Measurements from ENCODE around the gene PABPC1L2A. TPM values are rescaled to one million over a fixed set of nuclear protein-coding genes. Genes with fewer than 3 reads are reported as not detected.

PABPC1L2A gene
- total RNA-seq, 2 donors from 2014 or later: not detected

Other genes starting within 250 kb of the PABPC1L2A start
- not detected for gene FAM236C, start 166.9 kb downstream of the PABPC1L2A start, total RNA-seq
- gene FAM236A, start 141.3 kb downstream of the PABPC1L2A start, total RNA-seq: not detected
- gene DMRTC1, start 135.7 kb downstream of the PABPC1L2A start, total RNA-seq: 1 to 10 TPM in 1 of 2 donors, not detected in 1; 1.8 TPM
- not detected for gene PABPC1L2B, start 76.6 kb downstream of the PABPC1L2A start, total RNA-seq
- 1 to 10 TPM; 5.4 to 8.3 TPM for gene NAP1L2, start 135.3 kb upstream of the PABPC1L2A start, total RNA-seq